ENCODE data around the gene FHIP2A.

Gene FHIP2A

GRCh38 chr10:114808982-114809381 lies 12.6 kb upstream of the FHIP2A start:
- DNase-seq (ENCODE audit: extremely low spot score), result no peak
- POLR2A ChIA-PET, result no interaction called here
- CTCF ChIA-PET, result no interaction called here
- TF ChIP-seq FOXA1 (IDR thresholded peaks at IDR 0.05) (no peak), CTBP1 (IDR thresholded peaks at IDR 0.05; ENCODE audit: borderline replicate concordance) (no peak), SP1 (IDR thresholded peaks at IDR 0.05) (no peak), L3MBTL2 (conservative IDR thresholded peaks at IDR 0.05) (no peak), ZNF384 (IDR thresholded peaks at IDR 0.05) (no peak), BHLHE40 (IDR thresholded peaks at IDR 0.05; ENCODE audit: borderline replicate concordance) (no peak)

- CTCF ChIA-PET, result interaction anchor here (1.6 kb wide), 1 partner anchor 11 kb away, joined by 4 read pairs; the partner anchor contains the start of gene FHIP2A
- DNase-seq (ENCODE audit: extremely low spot score), result no peak
- POLR2A ChIA-PET, result no interaction called here
- TF ChIP-seq FOXA1 (IDR thresholded peaks at IDR 0.05) (no peak), CTBP1 (IDR thresholded peaks at IDR 0.05; ENCODE audit: borderline replicate concordance) (no peak)
These were observed 10.7 kb upstream of the FHIP2A start for GRCh38 chr10:114810926-114811325.

GRCh38 chr10:114811862-114812261 lies 9.7 kb upstream of the FHIP2A start:
- CTCF ChIA-PET, result no interaction called here
- no peak for TF ChIP-seq PKNOX1 (IDR thresholded peaks at IDR 0.05)
- no peak for TF ChIP-seq ARNT (IDR thresholded peaks at IDR 0.05)
- no peak for TF ChIP-seq NFRKB (IDR thresholded peaks at IDR 0.05)
- no peak for TF ChIP-seq FOXK2 (IDR thresholded peaks at IDR 0.05)
- no peak for TF ChIP-seq CTBP1 (IDR thresholded peaks at IDR 0.05; ENCODE audit: borderline replicate concordance)
- TF ChIP-seq BHLHE40 (IDR thresholded peaks at IDR 0.05; ENCODE audit: borderline replicate concordance), result no peak
- no peak for TF ChIP-seq FOXM1 (IDR thresholded peaks at IDR 0.05; ENCODE audit: borderline replicate concordance)
- TF ChIP-seq L3MBTL2 (conservative IDR thresholded peaks at IDR 0.05), result no peak
- TF ChIP-seq SUZ12 (IDR thresholded peaks at IDR 0.05), result no peak
- no peak for TF ChIP-seq ZNF384 (IDR thresholded peaks at IDR 0.05)
- TF ChIP-seq LEF1 (IDR thresholded peaks at IDR 0.05; ENCODE audit: borderline replicate concordance), result no peak
- TF ChIP-seq ELF4 (IDR thresholded peaks at IDR 0.05), result no peak
- TF ChIP-seq SP1 (IDR thresholded peaks at IDR 0.05), result no peak
- no peak for TF ChIP-seq TARDBP (IDR thresholded peaks at IDR 0.05)
- TF ChIP-seq FOXA1 (IDR thresholded peaks at IDR 0.05), result no peak
- TF ChIP-seq HDGF (IDR thresholded peaks at IDR 0.05; ENCODE audit: borderline replicate concordance), result no peak
- POLR2A ChIA-PET, result interaction anchor here (0.9 kb wide), 1 partner anchor 10 kb away, joined by 4 read pairs; the partner anchor contains the start of gene FHIP2A
- no peak for DNase-seq (ENCODE audit: extremely low spot score)

- DNase-seq (ENCODE audit: extremely low spot score), result no peak
- POLR2A ChIA-PET, result no interaction called here
- TF ChIP-seq PKNOX1 (IDR thresholded peaks at IDR 0.05) (no peak), ELF4 (IDR thresholded peaks at IDR 0.05) (no peak), FOXA1 (IDR thresholded peaks at IDR 0.05) (no peak), LEF1 (IDR thresholded peaks at IDR 0.05; ENCODE audit: borderline replicate concordance) (no peak), BHLHE40 (IDR thresholded peaks at IDR 0.05; ENCODE audit: borderline replicate concordance) (no peak), ZNF384 (IDR thresholded peaks at IDR 0.05) (no peak), L3MBTL2 (conservative IDR thresholded peaks at IDR 0.05) (no peak), ARNT (IDR thresholded peaks at IDR 0.05) (no peak), FOXM1 (IDR thresholded peaks at IDR 0.05; ENCODE audit: borderline replicate concordance) (no peak), SUZ12 (IDR thresholded peaks at IDR 0.05) (no peak)
- CTCF ChIA-PET, result interaction anchor here (0.7 kb wide), 1 partner anchor 99 kb away, joined by 3 read pairs; no protein-coding TSS in a partner anchor
These were observed 5.8 kb upstream of the FHIP2A start for GRCh38 chr10:114815791-114816190.

GRCh38 chr10:114816308-114816707 lies 5.3 kb upstream of the FHIP2A start:
- TF ChIP-seq ZNF384 (IDR thresholded peaks at IDR 0.05) (no peak), TARDBP (IDR thresholded peaks at IDR 0.05) (no peak), SP1 (IDR thresholded peaks at IDR 0.05) (no peak), FOXK2 (IDR thresholded peaks at IDR 0.05) (no peak), FOXA1 (IDR thresholded peaks at IDR 0.05) (no peak), CTBP1 (IDR thresholded peaks at IDR 0.05; ENCODE audit: borderline replicate concordance) (no peak), NFRKB (IDR thresholded peaks at IDR 0.05) (no peak), LEF1 (IDR thresholded peaks at IDR 0.05; ENCODE audit: borderline replicate concordance) (no peak), HDGF (IDR thresholded peaks at IDR 0.05; ENCODE audit: borderline replicate concordance) (no peak), SUZ12 (IDR thresholded peaks at IDR 0.05) (no peak)
- CTCF ChIA-PET, result no interaction called here
- POLR2A ChIA-PET, result no interaction called here
- no peak for DNase-seq (ENCODE audit: extremely low spot score)

- POLR2A ChIA-PET, result no interaction called here
- DNase-seq (ENCODE audit: extremely low spot score), result no peak
- no peak for TF ChIP-seq FOXK2 (IDR thresholded peaks at IDR 0.05)
- TF ChIP-seq SP1 (IDR thresholded peaks at IDR 0.05), result no peak
- no peak for TF ChIP-seq ARNT (IDR thresholded peaks at IDR 0.05)
- TF ChIP-seq CTBP1 (IDR thresholded peaks at IDR 0.05; ENCODE audit: borderline replicate concordance), result no peak
- no peak for TF ChIP-seq SUZ12 (IDR thresholded peaks at IDR 0.05)
These were observed 2.3 kb upstream of the FHIP2A start for GRCh38 chr10:114819322-114819721.

GRCh38 chr10:114821915-114822443 lies 399 bp downstream of the FHIP2A start:
- TF ChIP-seq CTBP1 (IDR thresholded peaks at IDR 0.05; ENCODE audit: borderline replicate concordance) (no peak), ARNT (IDR thresholded peaks at IDR 0.05) (no peak), HDGF (IDR thresholded peaks at IDR 0.05; ENCODE audit: borderline replicate concordance) (no peak), ZNF384 (IDR thresholded peaks at IDR 0.05) (no peak), PKNOX1 (IDR thresholded peaks at IDR 0.05) (no peak), BHLHE40 (IDR thresholded peaks at IDR 0.05; ENCODE audit: borderline replicate concordance) (no peak), FOXM1 (IDR thresholded peaks at IDR 0.05; ENCODE audit: borderline replicate concordance) (no peak), LEF1 (IDR thresholded peaks at IDR 0.05; ENCODE audit: borderline replicate concordance) (no peak), TARDBP (IDR thresholded peaks at IDR 0.05) (no peak), L3MBTL2 (conservative IDR thresholded peaks at IDR 0.05) (no peak)
- ChIA-PET CTCF (interaction anchor here (0.7 to 1.5 kb wide), 8 partner anchors 8 to 483 kb away, joined by 3 to 5 read pairs (median 3); no protein-coding TSS in a partner anchor), POLR2A (interaction anchor here (0.6 to 1.5 kb wide), 8 partner anchors 9 to 109 kb away, joined by 3 to 4 read pairs (median 4); no protein-coding TSS in a partner anchor)
- DNase-seq (ENCODE audit: extremely low spot score), result no peak

More at GRCh38 chr10:114819322-114819721, 2.3 kb upstream of the FHIP2A start:
- CTCF ChIA-PET, result no interaction called here
